NCI-H345 (cell line): Measurements from ENCODE around the gene METTL9.
"Not testable (repeated sequence)": the region's sequence is repeated elsewhere in the genome, so short reads cannot be mapped to it uniquely, and the experiment has no call there.

Experiments
- DNase-seq: peaks from one replicate; lab custom pipeline; 2025; lab: John Stamatoyannopoulos, UW

The METTL9 gene

DNA sequence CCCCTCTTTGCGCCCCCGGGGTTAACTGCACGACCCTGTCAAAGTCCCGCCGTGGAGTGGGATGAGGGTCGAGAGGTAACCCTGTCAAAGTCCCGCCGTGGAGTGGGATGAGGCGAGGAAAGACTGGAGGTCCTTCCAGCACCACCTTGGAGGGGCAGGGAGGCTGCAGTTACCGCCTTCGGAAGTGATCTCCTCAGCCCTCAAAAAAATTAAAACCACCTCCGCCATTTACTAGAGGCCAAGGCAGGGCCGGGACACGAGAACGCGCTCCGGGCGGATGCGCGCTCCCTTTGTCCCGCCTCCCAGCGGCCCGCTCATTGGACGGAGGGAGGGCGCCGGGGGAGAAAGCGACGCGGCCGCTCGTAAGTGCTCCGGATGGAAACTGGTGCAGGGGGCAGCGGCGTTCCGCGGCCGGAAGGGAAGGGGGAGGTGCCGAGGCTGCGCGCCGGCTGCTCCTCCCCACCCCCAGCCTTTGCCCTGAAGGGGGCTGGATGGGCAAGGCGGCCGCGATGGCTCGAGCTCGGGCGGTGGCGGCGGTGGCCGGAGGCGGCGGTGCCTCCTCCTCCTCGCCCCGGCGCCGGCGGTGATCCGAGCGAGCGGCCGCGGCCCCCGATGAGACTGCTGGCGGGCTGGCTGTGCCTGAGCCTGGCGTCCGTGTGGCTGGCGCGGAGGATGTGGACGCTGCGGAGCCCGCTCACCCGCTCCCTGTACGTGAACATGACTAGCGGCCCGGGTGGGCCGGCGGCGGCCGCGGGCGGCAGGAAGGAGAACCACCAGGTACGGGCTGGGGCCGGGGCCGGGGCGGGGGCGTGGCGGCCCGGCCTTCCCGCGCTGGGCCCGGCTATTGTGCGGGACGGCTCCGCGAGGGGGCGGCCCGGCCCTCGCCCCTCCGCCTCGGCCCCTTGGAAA lies at the start of gene METTL9:
METTL9 (plus strand) TSS at position 456 of the 909 bp plus-strand sequence; CDS start at position 613, 157 bp downstream.
- DNase-seq, result peak; percentile 95

DNA sequence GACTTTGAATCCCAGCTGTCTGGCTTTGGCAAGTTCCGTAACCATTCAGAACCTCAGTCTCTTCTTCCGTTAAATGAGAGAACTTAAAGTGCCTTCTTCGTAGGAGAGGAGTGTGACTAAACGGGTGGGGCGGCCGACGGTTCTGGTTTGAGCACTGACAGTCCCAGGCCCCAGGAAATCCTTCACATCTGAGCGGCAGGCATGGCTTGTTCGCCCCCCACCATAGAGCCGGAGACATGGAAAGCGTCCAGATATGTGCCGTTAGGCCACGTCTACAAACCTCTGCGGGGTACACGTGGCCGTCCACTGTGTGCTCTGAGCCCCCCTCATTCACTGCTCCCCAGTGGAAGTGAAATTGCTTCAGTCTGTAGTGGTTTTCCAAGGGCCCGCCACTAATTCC lies 49.4 kb upstream of the METTL9 start:
- not testable (repeated sequence) for DNase-seq

DNA sequence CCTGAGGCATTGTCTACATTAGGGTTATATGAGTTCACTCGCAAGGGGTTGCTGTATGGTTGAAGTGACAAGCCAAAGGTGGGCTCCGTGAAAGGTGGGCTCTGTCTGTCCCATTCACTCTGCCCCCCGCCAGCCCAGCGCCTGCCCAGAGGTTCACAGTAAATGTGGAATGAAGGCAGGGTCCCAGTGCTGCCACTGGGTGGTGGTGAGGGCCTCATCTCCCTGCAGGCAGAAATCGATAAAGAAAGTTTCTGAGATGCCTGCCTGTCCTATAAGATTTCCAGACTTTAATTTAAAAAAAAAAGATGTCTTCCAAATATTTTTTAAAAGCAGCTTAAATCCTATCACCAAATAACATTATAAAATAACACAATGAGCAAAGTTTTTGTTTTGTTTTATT lies 48.9 kb upstream of the METTL9 start:
- DNase-seq, result not testable (repeated sequence)

DNA sequence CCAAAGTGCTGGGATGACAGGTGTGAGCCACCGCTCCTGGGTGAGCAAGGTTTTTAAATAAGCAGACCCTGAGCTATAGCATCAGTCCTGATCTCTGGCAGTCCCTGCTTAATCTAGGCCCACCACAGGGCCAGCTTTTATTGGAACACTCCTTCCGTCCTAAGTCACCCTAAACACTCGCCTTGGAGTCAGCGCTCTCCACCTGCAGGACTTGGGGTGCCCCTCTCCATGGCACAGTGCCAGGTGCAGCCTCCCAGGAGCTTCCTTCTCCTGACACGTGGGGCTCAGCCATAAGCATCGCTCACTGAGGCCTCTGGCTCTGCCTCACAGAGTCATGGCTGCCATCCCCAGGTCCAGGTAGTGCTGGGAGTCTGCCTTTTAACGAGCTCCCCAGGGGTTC lies 48.3 kb upstream of the METTL9 start:
- DNase-seq, result not testable (repeated sequence)

DNA sequence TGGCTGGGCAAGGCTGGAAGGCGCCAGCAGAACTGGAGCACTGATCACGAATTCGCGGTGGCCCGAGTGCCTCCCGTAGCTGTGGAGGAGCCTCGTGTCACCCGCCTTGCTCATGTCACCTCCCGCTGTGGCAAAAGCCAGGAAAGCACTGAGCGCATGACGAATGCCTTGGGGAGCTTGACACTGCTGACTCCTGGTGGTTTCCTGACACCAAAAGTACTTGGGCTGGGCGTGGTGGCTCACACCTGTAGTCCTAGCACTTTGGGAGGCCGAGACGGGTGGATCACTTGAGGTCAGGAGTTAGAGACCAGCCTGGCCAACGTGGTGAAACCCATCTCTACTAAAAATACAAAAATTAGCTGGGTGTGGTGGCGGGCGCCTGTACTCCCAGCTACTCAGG lies 47.8 kb upstream of the METTL9 start:
- not testable (repeated sequence) for DNase-seq

DNA sequence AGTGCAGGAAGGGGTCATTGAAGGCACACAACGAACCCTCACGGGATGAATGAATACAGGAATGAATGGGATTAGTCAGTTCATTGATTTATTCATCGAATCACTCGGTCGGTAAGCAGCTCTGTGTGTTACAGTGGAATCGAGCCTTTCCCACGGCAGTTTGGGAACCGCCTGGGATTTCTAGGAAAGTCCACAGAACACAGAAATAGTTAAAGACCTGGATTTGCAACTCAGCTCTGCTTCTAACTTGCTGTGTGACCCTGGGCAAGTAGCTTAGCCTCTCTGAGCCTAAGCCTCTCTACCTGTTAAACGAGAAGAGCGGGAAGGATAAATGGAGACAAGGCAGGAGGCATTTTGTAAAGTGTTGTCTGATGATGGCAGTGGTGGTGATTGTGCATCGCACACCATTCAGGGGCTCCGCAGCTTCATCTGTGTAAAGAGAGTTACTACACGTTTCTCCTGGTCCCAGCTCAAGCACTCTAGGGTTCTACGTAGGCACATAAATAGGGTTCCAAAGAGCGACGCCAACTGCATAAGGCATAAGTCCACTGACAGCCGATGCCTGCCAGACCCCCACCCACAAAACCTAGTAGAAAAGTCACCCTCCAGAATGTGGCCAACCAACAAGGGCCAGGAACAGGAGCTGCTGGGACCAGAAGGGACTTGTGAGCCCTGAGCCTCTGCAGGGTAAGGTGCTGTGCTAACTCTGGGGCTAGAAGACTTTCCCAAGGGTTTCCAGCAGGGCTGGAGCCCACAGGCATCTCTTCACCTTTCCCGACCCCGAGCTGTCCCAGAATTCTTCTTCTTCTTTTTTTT lies 45.7 kb upstream of the METTL9 start:
- DNase-seq, result not testable (repeated sequence)

DNA sequence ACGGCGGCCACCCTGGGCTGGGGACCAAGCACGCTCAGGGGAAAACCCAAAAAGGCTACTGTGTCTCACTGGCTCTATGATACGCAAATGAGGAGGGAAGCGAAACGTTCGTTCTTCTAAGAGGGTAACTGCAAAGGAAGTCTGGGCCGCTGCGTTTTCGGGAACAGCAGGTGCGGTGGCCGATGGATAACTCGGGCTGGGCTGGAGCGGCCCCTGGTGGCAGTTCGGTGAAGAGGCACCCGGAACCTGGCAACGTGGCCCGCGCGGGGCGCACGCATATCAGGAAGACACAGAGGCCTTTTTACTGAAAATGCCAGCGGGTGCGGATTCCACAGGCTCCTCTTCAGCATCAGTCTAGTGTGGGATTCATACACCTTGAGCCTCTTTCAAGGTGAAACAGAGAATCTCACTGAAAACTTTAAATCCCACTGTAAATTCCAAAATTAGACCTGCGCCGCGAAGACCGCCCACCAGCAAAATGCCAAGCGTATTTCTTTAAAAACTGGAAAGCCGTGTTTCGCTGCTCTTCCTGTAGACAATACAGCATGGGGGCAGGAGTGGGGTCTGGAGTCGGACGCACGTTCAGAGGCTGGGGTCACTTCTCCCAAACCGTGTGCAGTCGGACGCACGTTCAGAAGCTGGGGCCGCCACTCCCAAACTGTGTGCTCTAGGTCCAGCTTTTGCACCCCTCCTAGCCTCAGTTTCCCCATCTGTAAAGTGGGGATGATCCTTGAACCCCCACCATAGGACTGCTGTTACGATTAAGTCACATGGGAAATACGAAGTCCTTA lies 44.4 kb upstream of the METTL9 start:
- DNase-seq, result peak; percentile 87

DNA sequence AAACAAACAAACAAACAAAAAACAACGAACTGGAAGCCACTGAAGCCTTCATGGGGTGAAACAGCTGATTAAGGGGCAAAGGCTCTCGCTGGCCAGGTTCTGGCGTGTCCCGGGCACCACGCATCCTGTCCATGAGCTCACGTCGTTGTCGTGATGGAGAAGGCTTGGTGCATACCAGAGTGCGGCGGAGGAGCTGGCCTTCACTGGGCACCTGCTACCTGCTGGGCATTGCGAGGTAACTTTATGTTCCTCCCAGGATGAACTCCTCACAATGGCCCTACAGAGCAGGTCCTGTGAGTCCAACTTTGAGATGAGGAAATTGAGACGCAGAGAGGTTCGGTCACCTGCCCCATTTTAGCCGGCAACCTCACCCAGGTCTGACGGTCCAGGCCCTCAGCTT lies 43.8 kb upstream of the METTL9 start:
- not testable (repeated sequence) for DNase-seq

DNA sequence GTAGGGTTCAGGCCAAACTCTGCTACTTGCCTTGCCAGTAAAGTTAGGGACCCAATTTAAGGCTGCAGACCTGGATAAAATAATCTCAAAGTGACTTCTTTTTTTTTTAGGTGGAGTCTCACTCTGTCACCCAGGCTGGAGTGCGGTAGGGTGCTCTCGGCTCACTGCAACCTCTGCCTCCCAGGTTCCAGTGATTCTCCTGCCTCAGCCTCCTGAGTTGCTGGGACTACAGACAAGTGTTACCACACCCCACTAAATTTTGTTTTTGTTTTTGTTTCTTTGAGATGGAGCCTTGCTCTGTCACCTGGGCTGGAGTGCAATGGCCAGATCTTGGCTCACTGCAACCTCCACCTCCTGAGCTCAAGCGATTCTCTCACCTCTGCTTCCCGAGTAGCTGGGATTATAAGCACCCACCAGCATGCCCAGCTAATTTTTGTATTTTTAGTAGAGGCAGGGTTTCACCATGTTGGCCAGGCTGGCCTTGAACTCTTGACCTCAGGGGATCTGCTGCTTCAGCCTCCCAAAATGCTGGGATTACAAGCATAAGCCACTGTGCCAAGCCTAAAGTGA lies 43.3 kb upstream of the METTL9 start:
- not testable (repeated sequence) for DNase-seq

DNA sequence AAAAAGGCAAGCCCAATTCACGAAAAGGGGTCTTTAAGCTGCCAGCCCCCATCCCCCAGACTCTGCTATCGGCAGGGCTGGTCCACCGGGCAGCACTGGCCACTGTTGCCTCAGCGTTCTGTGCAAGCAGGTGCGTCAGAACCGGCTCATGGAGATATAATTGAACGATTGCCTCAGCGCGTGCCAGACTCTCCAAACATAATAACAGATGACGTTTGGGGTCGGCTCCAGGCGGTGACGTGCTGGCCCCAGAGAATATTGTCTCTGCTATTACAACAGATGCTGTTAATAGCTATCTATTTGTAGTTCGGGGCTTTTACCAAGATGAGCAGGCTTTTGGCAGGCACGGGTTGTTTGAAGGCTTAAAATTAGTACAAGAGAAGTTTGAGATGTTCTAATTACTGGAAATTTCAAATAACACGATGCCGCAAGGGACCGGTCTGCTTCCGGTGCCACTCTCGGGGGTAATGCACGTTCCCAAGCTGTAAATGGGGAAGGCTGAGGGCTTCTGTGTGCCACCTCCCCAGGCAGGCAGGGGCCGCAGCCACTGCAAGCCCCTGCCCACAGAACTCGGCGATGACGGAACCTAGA lies 42.6 kb upstream of the METTL9 start:
- DNase-seq, result peak; percentile 52

DNA sequence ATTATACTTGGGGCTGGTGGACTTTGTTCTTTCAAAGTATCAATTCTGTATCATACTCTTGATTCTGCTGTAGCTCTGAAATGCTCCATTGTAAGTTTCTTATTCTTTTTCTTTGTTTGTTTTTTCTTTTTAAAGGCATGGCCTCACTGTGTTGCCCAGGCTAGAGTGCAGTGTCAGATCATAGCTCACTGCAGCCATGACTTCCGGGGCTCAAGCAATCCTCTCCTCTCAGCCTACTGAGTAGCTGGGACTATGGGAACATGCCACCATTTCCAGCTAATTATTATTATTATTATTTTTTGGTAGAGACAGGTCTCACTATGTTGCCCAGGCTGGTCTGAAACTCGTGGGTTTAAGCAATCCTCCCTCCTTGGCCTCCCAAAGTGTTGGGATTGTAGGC lies 38.9 kb upstream of the METTL9 start:
- no peak for DNase-seq

DNA sequence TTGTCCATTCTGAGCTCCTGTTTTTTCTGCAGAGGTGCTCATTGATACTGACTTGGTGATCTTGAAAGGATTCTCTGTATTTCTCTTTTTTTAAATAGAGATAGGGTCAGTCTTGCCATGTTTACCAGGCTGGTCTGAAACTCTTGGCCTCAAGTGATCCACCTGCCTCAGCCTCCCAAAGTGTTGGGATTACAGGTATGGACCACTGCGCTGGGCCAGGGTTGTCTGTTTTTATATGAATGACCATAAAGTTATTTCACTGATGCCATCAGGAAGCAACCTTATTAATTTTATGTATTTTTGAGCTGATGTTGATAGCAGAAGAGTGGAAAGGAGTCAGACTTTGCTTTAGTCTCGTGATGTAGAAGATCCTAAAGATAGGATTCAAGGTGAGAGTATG lies 35.7 kb upstream of the METTL9 start:
- no peak for DNase-seq

DNA sequence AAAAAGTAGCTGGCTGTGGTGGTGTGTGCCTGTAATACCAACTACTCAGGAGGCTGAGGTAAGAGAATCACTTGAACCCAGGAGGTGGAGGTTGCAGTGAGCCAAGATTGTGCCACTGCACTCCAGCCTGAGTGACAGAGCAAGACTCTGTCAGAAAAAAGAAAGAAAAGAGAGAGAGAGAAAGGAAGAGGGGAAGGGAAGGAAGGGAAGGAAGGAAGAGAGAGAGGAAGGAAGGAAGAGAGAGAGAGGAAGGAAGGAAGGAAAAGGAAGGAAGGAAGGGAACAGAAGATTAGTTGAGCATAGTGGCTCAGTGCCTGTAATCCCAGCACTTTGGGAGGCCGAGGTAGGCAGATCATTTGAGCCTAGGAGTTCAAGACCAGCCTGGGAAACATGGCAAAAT lies 35.0 kb upstream of the METTL9 start:
- not testable (repeated sequence) for DNase-seq

DNA sequence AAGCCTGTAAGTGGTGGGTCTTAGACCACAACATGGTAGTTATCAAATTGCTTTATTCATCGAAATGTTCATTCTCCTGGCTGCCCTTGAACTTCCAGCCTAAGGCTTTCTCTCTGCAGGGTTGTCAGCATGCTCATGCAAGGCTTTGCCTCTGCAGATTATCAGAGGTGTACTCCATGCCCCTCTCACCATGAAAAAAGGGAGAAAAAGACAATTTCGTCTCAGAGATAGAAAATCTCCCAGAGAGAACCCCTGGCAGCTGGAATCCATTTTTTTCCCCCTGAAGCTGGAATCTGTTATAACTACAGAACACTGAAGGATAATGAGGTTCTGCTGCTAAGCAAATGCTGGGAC lies 33.9 kb upstream of the METTL9 start:
- DNase-seq, result no peak

DNA sequence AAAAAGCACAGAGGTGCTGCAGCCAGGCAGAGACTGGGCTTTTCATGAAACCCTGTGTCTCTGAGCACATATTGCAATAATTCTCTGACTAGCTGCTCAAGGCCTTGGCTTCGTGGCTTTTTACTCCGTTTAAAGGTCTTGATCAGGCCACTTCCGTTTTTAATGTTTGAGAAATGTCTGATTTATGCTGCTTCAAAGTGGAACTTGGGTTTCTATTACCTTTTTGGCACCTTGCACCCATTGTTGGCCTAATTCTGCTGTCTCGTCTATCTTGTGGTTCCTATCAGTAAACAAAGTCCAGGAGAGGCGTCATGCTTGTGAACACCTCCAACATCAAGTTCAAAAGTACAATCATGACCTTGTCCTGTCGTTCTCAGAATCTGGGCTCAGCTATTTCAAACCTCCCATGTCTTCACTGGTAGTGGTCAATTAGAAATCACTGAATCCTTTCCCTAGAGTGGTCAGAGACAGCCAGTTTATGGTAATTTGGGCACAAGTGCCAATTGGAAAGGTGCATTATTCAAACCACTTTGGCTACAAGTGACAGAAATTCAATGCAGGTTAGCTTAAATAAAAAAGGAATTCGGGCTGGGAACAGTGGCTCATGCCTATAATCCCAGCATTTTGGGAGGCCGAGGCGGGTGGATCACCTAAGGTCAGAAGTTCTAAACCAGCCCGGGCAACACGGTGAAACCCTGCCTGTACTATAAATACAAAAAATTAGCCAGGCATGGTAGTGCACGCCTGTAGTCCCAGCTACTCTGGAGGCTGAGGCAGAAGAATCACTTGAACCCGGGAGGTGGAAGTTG lies 33.3 kb upstream of the METTL9 start:
- no peak for DNase-seq

DNA sequence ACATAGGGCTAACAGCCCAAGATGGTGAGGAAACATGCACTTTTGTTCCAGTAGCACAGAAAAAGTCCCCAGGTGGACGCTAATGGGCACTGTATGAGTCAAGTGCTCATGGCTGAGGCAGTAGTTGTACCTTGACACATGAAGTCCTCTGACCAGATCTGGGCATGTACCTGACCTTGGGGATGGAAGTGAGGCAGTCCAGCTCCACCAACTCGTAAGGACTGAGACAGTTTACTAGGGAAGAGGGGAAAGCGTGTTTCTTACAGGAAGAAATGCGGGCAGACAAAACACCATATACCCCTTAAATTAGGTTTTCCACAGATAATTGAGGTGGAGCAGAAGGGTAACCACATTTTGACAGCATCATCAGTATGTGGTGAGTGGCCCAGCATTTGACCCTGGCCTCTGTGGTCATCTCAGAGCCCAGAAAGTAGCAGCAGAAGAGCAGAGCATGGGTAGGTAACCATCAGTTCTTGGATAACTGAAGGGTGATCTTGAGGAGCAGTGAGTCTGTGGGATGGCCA lies 32.4 kb upstream of the METTL9 start:
- no peak for DNase-seq

DNA sequence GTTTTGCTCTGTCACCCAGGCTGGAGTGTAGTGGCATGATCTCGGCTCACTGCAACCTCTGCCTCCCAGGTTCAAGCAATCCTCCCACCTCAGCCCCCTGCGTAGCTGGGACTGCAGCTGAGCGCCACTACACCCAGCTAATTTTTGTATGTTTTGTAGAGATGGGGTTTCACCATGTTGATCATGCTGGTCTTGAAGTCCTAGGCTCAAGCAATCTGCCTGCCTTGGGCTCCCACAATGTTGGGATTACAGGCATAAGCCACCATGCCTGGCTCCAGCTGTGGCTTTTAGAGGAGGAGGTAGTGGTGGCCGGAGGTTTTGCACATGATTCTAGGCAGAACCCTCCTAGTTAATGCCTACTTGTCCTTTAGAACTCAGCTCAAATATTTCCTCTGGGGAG lies 31.9 kb upstream of the METTL9 start:
- DNase-seq, result not testable (repeated sequence)

DNA sequence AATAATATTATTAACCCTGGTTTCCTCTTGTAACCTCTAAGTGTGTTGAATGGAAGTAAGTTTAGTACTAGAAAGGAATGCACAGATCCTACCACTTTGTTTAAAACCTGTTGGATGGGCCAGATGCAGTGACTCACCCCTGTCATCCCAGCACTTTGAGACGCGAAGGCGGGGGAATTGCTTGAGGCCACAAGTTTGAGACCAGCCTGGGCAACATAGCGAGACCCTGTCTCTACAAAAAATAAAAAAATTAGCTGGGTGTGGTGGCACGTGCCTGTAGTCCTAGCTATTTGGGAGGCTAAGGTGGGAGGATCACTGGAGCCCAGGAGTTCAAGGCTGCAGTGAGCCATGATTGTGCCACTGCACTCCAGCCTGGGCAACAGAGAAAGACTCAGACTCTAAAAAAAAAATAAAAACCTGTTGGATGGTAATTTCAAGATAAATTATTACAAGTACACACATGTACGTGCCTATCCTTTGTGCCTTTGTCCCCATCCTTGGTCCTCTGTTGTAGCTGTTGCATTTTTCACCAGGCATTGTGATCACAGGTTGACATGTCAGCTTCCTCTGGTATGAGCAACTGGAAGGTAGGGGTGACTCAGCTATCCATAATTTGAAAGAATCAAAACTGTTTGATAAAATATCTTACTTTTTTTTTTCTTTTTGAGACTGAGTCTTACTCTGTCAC lies 30.7 kb upstream of the METTL9 start:
- no peak for DNase-seq

DNA sequence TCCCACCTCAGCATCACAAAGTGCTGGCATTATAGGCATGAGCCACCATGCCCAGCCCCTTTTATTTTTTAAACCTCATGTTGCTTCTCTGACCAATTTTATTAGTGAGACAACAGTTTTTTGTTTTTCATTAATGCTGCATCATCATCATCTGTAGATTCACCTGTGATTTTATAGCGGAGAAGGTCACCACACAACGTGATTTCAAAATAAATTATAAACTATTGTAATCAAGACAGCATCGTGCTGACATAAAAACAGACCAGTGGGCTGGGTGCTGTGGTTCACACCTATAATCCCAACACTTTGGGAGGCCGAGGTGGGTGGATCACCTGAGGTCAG lies 28.7 kb upstream of the METTL9 start:
- no peak for DNase-seq

DNA sequence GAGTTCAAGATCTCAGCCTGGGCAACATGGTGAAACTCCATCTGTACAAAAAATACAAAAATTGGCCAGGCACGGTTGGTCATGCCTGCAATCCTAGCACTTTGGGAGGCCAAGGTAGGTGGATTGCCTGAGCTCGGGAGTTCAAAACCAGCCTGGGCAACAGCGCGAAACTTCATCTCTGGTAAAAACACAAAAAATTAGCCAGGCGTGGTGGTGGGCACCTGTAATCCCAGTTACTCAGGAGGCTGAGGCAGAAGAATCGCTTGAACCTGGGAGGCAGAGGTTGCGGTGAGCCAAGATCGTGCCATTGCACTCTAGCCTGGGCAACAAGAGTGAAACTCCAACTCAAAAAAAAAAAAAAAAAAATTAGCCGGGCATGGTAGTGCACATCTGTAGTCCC lies 25.9 kb upstream of the METTL9 start:
- not testable (repeated sequence) for DNase-seq
